Mammary epithelial cell (primary cell): ENCODE results near the gene GADL1.

Experiments used
- CTCF ChIP-seq, 2 donors: IDR thresholded peaks in 1 of 2; conservative IDR thresholded peaks in 1 of 2; 2 replicates each; pipeline ENCODE4 v1.5.1; 2011 to 2012; ENCODE audit warnings: inconsistent platforms in 2 of 2, low read length in 2 of 2, mild to moderate bottlenecking in 2 of 2, control low read depth in 1 of 2, low read depth in 1 of 2; ENCODE audit not compliant: insufficient read depth in 1 of 2; ENCODE audit errors: extremely low read depth in 1 of 2
- EZH2 ChIP-seq: IDR thresholded peaks from 2 replicates; pipeline ENCODE4 v1.6.1; 2012; ENCODE audit warnings: low read length, inconsistent platforms, borderline replicate concordance

- no peak for TF ChIP-seq CTCF (conservative IDR thresholded peaks at IDR 0.05 in 1 of 2, IDR thresholded peaks at IDR 0.05 in 1 of 2; ENCODE audit: extremely low read depth in 1 of 2, insufficient read depth in 1 of 2, low read depth in 1 of 2, low read length in 2 of 2)
- no peak for TF ChIP-seq EZH2
These were observed 140.0 kb downstream of the GADL1 start for GRCh38 chr3:30754426-30754825.
